ENCODE results near the gene RCOR3.
"Not testable (repeated sequence)": the region's sequence is repeated elsewhere in the genome, so short reads cannot be mapped to it uniquely, and the experiment has no call there.

The RCOR3 gene

DNA sequence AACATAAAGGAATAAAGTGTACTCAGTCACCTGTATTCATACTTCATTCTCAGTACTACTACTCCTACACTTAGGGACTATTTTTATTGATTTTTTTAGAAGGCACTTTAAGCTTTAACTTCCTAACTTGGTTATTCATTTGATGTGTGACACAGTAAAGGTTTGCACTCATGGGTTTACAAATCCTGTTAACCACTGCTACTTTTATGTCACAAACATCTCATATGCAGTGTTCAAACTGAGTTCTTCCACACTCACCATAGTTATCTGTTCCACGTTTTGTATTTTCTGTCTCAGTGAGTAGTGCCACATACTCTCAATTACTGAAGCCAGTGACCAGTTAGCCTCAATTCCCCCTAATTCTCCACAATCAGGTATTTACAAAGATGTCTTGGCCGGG is 33.2 kb downstream of the RCOR3 start:
- Histone ChIP-seq H3K36me3 (ENCODE audit: insufficient read depth, low read length) (peaks cover 40% of the 10 kb centered on the region), H2AFZ (ENCODE audit: low read length, unreplicated experiment) (no peak overlapping the region), H3K4me3 (ENCODE audit: low read depth, low read length) (no peak overlapping the region), H3K27ac (ENCODE audit: low read depth, low read length) (no peak overlapping the region), H3K4me1 (ENCODE audit: control insufficient read depth, insufficient read depth, low read length, unreplicated experiment) (no peaks in the 10 kb centered on the region), H3K79me2 (ENCODE audit: control insufficient read depth, insufficient read depth, low read length, unreplicated experiment) (no peaks in the 10 kb centered on the region), H3K27me3 (ENCODE audit: insufficient read depth, low read length) (no peaks in the 10 kb centered on the region)

DNA sequence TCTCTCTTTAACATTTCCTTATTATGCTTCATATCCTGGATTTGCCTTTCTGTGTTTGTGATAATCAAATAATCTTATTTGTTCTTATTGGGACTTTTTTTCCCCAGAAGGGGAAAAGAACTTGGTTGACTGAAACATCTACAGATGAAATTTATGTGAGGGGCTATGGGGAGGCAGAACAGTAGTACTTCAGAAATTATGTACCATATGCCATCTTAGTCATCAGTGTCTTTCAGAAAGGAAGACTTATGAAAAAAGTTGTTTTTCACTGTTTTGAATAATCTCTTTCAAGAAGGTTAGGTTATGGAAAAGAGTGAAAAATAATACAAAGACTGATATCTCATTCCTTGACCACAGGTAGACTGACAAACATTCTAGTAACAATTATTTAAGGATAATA is 37.2 kb downstream of the RCOR3 start:
- H3K79me2 ChIP-seq (ENCODE audit: control insufficient read depth, insufficient read depth, low read length, unreplicated experiment) = no peaks in the 10 kb centered on the region
- H3K27me3 ChIP-seq (ENCODE audit: insufficient read depth, low read length) = no peaks in the 10 kb centered on the region
- H3K27ac ChIP-seq (ENCODE audit: low read depth, low read length) = no peak overlapping the region
- no peak overlapping the region for H2AFZ ChIP-seq (ENCODE audit: low read length, unreplicated experiment)
- H3K4me1 ChIP-seq (ENCODE audit: control insufficient read depth, insufficient read depth, low read length, unreplicated experiment) = no peaks in the 10 kb centered on the region
- H3K36me3 ChIP-seq (ENCODE audit: insufficient read depth, low read length) = peaks cover 27% of the 10 kb centered on the region
- H3K4me3 ChIP-seq (ENCODE audit: low read depth, low read length) = no peak overlapping the region

DNA sequence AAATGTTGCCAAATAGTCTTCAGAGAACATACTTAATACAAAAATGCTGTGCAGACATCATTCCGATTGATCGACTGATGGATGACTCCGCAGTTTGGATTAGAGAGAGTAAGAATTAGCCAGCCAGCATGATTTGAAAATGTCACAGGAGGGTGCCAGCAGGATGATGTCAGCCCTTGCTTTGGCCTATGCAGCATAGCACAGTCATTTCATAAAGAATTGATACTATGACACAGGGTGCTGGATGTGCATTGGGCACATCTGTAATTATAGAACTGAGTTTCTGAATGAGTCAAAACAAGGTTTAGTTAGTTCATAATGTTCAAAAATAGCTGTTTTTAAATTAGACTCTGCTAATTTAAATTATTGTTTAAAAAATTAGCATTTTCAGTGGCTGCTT is 45.9 kb downstream of the RCOR3 start:
- Histone ChIP-seq H2AFZ (ENCODE audit: low read length, unreplicated experiment) (no peak overlapping the region), H3K79me2 (ENCODE audit: control insufficient read depth, insufficient read depth, low read length, unreplicated experiment) (no peaks in the 10 kb centered on the region), H3K27ac (ENCODE audit: low read depth, low read length) (0 out of 2 replicates have a peak overlapping the region, but pooled peaks have one; percentile 18), H3K27me3 (ENCODE audit: insufficient read depth, low read length) (no peaks in the 10 kb centered on the region), H3K4me1 (ENCODE audit: control insufficient read depth, insufficient read depth, low read length, unreplicated experiment) (peaks cover 12% of the 10 kb centered on the region), H3K4me3 (ENCODE audit: low read depth, low read length) (no peak overlapping the region), H3K36me3 (ENCODE audit: insufficient read depth, low read length) (peaks cover 3% of the 10 kb centered on the region; the same call in 1 of the 2 replicates)

DNA sequence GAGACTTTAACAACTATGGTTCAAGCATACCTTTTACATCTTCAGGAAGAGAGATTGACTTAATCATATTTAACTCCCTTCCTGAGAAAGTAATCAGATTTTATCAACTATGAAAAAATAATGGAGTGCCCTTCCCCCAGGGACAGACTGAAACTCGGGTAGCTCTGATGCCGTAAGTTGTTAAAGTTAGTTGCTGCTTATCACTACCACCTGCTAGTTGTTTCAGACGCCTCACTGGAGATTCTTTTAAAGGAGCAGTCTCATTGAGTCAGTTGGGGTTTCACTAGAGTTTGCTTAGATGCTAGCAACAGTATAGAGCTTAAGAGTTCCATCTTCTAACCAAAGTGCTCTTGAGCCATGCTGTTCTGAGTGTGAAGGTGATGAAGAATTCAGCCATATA is 50.5 kb downstream of the RCOR3 start:
- no peak overlapping the region for H3K27ac ChIP-seq (ENCODE audit: low read depth, low read length)
- peaks cover 17% of the 10 kb centered on the region for H3K36me3 ChIP-seq (ENCODE audit: insufficient read depth, low read length)
- no peaks in the 10 kb centered on the region for H3K79me2 ChIP-seq (ENCODE audit: control insufficient read depth, insufficient read depth, low read length, unreplicated experiment)
- H3K4me3 ChIP-seq (ENCODE audit: low read depth, low read length) = no peak overlapping the region
- no peaks in the 10 kb centered on the region for H3K27me3 ChIP-seq (ENCODE audit: insufficient read depth, low read length)
- peaks cover 8% of the 10 kb centered on the region for H3K4me1 ChIP-seq (ENCODE audit: control insufficient read depth, insufficient read depth, low read length, unreplicated experiment)
- no peak overlapping the region for H2AFZ ChIP-seq (ENCODE audit: low read length, unreplicated experiment)

DNA sequence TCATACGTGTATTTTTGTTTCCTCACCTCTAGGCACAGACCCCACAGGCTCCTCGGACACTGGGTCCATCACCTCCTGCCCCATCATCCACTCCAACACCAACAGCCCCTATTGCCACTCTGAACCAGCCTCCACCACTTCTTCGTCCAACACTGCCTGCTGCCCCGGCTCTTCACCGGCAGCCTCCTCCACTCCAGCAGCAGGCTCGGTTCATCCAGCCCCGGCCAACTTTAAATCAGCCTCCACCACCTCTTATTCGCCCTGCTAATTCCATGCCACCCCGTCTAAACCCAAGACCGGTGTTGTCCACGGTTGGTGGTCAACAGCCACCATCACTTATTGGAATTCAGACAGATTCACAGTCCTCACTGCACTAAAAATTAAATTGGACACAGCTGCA is 54.2 kb downstream of the RCOR3 start:
- no peak overlapping the region for H2AFZ ChIP-seq (ENCODE audit: low read length, unreplicated experiment)
- H3K27me3 ChIP-seq (ENCODE audit: insufficient read depth, low read length) = no peaks in the 10 kb centered on the region
- H3K79me2 ChIP-seq (ENCODE audit: control insufficient read depth, insufficient read depth, low read length, unreplicated experiment) = no peaks in the 10 kb centered on the region
- no peak overlapping the region for H3K4me3 ChIP-seq (ENCODE audit: low read depth, low read length)
- H3K4me1 ChIP-seq (ENCODE audit: control insufficient read depth, insufficient read depth, low read length, unreplicated experiment) = no peaks in the 10 kb centered on the region
- H3K27ac ChIP-seq (ENCODE audit: low read depth, low read length) = no peak overlapping the region
- peaks cover 20% of the 10 kb centered on the region for H3K36me3 ChIP-seq (ENCODE audit: insufficient read depth, low read length)

DNA sequence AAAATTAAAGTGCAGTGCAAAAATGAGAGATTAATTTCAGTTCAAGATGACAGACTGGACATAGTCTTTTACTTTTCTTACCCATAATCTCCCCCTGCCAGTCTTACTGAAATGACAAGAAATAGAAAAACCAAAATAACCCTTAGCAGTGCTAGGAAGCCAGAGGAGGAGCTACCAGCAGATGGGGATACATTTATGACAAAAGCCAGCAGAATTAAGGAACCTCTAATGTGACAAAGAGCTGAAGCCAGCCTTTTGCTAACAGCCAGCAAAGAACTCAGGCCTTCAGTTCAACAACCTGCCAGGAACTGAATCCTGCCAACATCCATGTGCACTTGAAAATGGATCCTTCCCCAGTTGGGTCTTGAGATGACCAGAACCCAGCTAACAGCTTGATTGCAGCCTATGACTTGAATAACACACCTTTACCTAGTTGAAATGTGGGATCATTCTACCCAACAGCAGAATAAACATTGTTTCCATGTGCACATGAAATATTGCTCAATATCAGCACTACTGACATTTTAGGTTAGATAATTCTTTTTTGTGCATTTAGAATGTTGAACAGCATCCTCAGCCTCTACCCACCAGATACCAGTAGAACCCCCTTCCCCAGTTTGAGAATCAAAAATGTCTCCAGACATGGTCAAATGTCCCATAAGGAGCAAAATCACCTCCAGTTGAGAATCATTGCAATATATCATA is 59.6 kb downstream of the RCOR3 start:
- H3K4me1 ChIP-seq (ENCODE audit: control insufficient read depth, insufficient read depth, low read length, unreplicated experiment) = no peaks in the 10 kb centered on the region
- no peaks in the 10 kb centered on the region for H3K79me2 ChIP-seq (ENCODE audit: control insufficient read depth, insufficient read depth, low read length, unreplicated experiment)
- H3K27ac ChIP-seq (ENCODE audit: low read depth, low read length) = no peak overlapping the region
- no peaks in the 10 kb centered on the region for H3K27me3 ChIP-seq (ENCODE audit: insufficient read depth, low read length)
- peaks cover 9% of the 10 kb centered on the region for H3K36me3 ChIP-seq (ENCODE audit: insufficient read depth, low read length)
- H3K4me3 ChIP-seq (ENCODE audit: low read depth, low read length) = no peak overlapping the region
- no peak overlapping the region for H2AFZ ChIP-seq (ENCODE audit: low read length, unreplicated experiment)

DNA sequence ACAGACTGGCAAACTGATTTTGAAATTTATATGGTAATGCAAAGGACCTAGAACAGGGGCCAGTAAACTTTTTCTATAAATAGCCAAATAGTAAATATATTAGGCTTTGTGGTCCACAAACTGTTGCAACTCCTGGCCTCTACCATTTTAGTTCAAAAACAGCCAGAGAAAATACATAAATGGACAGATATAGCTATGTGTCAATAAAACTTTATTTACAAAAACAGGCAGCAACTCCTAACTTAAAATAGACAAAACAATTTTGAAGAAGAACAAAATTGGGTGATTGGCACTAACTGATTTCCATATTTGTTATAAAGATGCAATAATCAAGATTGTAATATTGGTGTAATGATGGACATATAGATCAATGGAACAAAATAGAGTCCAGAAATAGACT is 60.7 kb downstream of the RCOR3 start:
- Histone ChIP-seq H3K27ac (ENCODE audit: low read depth, low read length) (no peak overlapping the region), H3K79me2 (ENCODE audit: control insufficient read depth, insufficient read depth, low read length, unreplicated experiment) (no peaks in the 10 kb centered on the region), H3K36me3 (ENCODE audit: insufficient read depth, low read length) (0 out of 2 replicates have a peak, but pooled peaks cover under 1% of the 10 kb centered on the region), H3K27me3 (ENCODE audit: insufficient read depth, low read length) (no peaks in the 10 kb centered on the region), H3K4me3 (ENCODE audit: low read depth, low read length) (no peak overlapping the region), H2AFZ (ENCODE audit: low read length, unreplicated experiment) (no peak overlapping the region), H3K4me1 (ENCODE audit: control insufficient read depth, insufficient read depth, low read length, unreplicated experiment) (no peaks in the 10 kb centered on the region)

DNA sequence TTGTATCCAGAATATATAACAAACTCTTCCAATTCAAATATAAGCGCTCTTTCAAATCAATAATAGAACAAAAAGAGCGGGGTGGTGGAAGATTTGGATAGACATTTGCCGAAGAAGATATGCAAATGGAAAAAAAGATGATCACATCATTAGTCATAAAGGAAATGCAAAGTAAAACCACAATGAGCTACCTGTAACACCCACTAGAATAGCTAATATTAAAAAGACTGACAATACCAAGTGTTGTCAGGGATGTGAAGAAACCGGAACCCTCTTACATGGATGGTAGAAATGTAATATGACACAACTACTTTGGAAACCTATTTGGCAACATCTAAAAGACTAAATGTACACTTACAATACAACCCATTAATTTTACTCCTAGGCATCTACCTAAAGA is 61.8 kb downstream of the RCOR3 start:
- Histone ChIP-seq H3K79me2 (ENCODE audit: control insufficient read depth, insufficient read depth, low read length, unreplicated experiment) (no peaks in the 10 kb centered on the region), H3K27me3 (ENCODE audit: insufficient read depth, low read length) (no peaks in the 10 kb centered on the region), H3K36me3 (ENCODE audit: insufficient read depth, low read length) (no peaks in the 10 kb centered on the region)

DNA sequence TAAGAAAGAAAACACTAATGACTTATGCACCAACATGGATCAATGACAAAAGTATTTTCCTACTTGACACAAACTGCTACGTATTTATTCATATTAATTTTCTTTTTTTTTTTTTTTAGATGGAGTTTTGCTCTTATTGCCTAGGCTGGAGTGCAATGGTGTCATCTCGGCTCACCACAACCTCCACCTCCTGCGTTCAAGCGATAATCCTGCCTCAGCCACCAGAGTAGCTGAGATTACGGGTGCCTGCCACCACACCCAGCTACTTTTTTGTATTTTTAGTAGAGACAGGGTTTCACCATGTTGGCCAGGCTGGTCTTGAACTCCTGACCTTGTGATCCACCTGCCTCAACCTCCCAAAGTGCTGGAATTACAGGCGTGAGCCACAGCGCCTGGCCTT is 62.5 kb downstream of the RCOR3 start:
- not testable (repeated sequence) for H2AFZ ChIP-seq (ENCODE audit: low read length, unreplicated experiment); H3K79me2 ChIP-seq (ENCODE audit: control insufficient read depth, insufficient read depth, low read length, unreplicated experiment); H3K4me3 ChIP-seq (ENCODE audit: low read depth, low read length); H3K27ac ChIP-seq (ENCODE audit: low read depth, low read length); H3K4me1 ChIP-seq (ENCODE audit: control insufficient read depth, insufficient read depth, low read length, unreplicated experiment); H3K27me3 ChIP-seq (ENCODE audit: insufficient read depth, low read length); H3K36me3 ChIP-seq (ENCODE audit: insufficient read depth, low read length)

More for the DNA sequence above, 61.8 kb downstream of the RCOR3 start:
- H3K4me1 ChIP-seq (ENCODE audit: control insufficient read depth, insufficient read depth, low read length, unreplicated experiment) = no peaks in the 10 kb centered on the region
- no peak overlapping the region for H2AFZ ChIP-seq (ENCODE audit: low read length, unreplicated experiment)
- H3K27ac ChIP-seq (ENCODE audit: low read depth, low read length) = no peak overlapping the region
- H3K4me3 ChIP-seq (ENCODE audit: low read depth, low read length) = no peak overlapping the region

DNA sequence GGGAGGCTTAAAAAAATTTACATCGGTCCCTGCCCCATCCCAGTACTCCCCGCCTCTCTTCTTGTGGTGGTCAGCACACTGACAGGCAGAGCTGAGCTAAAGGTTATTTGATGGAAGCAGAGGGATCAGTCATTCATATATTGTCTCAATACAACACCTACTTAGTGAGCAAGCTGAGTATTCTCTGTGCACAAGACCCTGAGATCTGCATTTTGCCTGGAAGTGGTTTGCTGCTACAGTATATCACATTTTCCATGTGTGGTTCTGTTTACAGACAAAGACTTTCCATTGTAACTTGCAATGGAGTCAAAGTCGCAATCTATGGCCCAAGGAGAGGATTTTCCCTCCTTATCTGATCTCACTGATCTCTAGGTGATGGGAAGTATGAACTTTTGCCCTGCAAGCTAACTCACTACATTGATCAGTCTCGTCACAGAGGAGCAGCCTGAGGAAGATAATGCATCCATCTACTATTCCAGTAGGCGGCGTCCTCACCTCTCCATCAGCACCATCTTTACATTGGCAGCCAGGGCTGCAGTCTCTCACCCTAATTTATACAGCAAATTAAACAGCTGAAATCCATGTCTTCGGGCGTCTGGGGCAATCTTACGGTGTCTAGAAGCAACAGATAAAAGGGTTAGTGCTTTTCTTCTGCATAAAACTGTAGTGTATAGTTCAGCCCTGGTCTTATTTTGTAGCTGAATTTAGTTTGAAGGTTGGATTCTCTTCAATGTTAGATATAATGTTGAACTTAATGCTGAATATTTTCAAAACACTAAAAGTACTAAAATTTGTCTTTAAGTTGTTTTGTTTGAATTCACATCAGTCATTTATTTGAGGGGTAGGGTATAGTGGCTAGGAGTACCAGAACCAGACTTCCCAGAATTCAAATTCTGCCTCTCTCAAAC is 64.2 kb downstream of the RCOR3 start:
- Histone ChIP-seq H3K4me3 (ENCODE audit: low read depth, low read length) (no peak overlapping the region), H2AFZ (ENCODE audit: low read length, unreplicated experiment) (no peak overlapping the region), H3K79me2 (ENCODE audit: control insufficient read depth, insufficient read depth, low read length, unreplicated experiment) (peaks cover 14% of the 10 kb centered on the region), H3K27ac (ENCODE audit: low read depth, low read length) (no peak overlapping the region), H3K36me3 (ENCODE audit: insufficient read depth, low read length) (no peaks in the 10 kb centered on the region), H3K27me3 (ENCODE audit: insufficient read depth, low read length) (no peaks in the 10 kb centered on the region), H3K4me1 (ENCODE audit: control insufficient read depth, insufficient read depth, low read length, unreplicated experiment) (peaks cover 8% of the 10 kb centered on the region)
